ENCODE data around the gene KMO. TPM values are rescaled to one million over a fixed set of nuclear protein-coding genes. Genes with fewer than 3 reads are reported as not detected.

Gene KMO
- total and polyA plus RNA-seq, 8 donors: 0.17 to 10.7 (median 0.42) TPM

Other genes starting within 250 kb of the KMO start
- not detected for gene RGS7, start 175.2 kb upstream of the KMO start, total RNA-seq
- under 1 TPM; 0.11 to 0.43 (median 0.30) TPM for gene RGS7, start 175.2 kb upstream of the KMO start, polyA plus RNA-seq (ENCODE audit: insufficient read length in 6 of 6)
- 10 to 100 TPM; 49.8 to 60.1 TPM for gene FH, start 12.6 kb upstream of the KMO start, total RNA-seq
- gene FH, start 12.6 kb upstream of the KMO start, polyA plus RNA-seq (ENCODE audit: insufficient read length in 6 of 6): 10 to 100 TPM; 54.5 to 60.6 (median 56.8) TPM
- gene CHML, start 108.0 kb downstream of the KMO start, total RNA-seq: 10 to 100 TPM in 1 of 2 donors, 1 to 10 TPM in 1; 9.8 to 13.5 TPM
- gene CHML, start 108.0 kb downstream of the KMO start, polyA plus RNA-seq (ENCODE audit: insufficient read length in 6 of 6): 10 to 100 TPM; 18.5 to 27.6 (median 22.7) TPM
- gene OPN3, start 108.0 kb downstream of the KMO start, total RNA-seq: 10 to 100 TPM; 16.9 to 27.3 TPM
- 10 to 100 TPM; 18.4 to 28.4 (median 23.4) TPM for gene OPN3, start 108.0 kb downstream of the KMO start, polyA plus RNA-seq (ENCODE audit: insufficient read length in 6 of 6)
- not detected for gene WDR64, start 119.9 kb downstream of the KMO start, total RNA-seq
- under 1 TPM in 5 of 6 donors, not detected in 1; 0.17 to 0.33 (median 0.28) TPM for gene WDR64, start 119.9 kb downstream of the KMO start, polyA plus RNA-seq (ENCODE audit: insufficient read length in 6 of 6)

Measured in left lung (tissue), 8 donors.